ENCODE data around the gene CBFA2T2. TPM values are rescaled to one million over a fixed set of nuclear protein-coding genes. Genes with fewer than 3 reads are reported as not detected.

The CBFA2T2 gene
- total RNA-seq, 1 experiment from 2014 or later: 20.0 TPM

DNA sequence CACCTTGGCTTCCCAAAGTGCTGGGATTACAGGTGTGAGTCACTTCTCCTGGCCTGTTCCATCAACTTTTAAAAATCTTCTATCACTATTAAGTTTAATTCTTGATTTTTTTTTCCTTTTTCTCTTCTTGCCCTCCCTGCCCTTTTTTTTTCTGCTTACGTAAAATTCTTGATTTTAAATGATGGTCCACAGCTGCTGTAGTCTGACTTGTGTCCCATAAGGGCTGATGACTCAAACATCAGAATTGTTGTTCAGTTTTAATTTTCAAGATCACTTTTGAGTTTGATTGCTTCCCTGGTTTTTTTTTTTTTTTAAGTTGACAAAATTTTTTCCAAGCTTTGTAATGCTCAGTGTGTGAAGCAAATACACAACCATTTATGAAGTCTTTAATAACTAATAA lies 61.9 kb downstream of the CBFA2T2 start:
- H3K4me2 ChIP-seq: no peak overlapping the region

DNA sequence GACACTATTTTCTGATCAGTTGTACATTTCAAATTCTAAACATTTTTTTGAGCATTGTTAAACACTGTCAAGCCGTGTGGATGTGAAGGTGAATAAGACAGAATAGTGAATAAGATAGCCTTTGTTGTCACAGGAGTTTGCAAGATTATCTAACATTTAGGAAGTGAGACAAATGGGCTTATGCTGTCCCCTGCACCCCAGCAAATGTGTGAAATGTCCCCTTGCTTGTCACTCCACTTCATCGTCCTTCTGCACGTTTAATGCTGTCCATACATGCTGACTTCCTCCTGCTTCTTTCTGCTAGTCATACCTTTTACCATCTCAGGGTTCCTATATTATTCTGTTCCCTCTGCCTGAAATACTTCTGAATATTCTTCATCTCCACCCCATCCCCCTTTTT lies 62.6 kb downstream of the CBFA2T2 start:
- ChIA-PET CTCF (interaction anchor here (0.6 kb wide), 1 partner anchor 393 kb away, joined by 4 read pairs; no protein-coding TSS in a partner anchor), POLR2A (ENCODE audit: unreplicated experiment) (interaction anchor here (0.6 kb wide), 1 partner anchor 62 kb away, joined by 8 read pairs; the partner anchor contains the start of gene CBFA2T2)
- no TSS peak for BruUV-seq (replicated peaks)
- Histone ChIP-seq H3K9me3 (ENCODE audit: insufficient read depth, low read depth) (no peaks in the 10 kb centered on the region), H3K79me2 (ENCODE audit: low read depth) (no peaks in the 10 kb centered on the region), H3F3A (ENCODE audit: insufficient read depth, low read depth) (0 out of 2 replicates have a peak, but pooled peaks cover 12% of the 10 kb centered on the region), H4K20me1 (ENCODE audit: insufficient read depth) (no peaks in the 10 kb centered on the region), H3K4me3 (no peak overlapping the region), H3K27me3 (ENCODE audit: insufficient read depth, low read depth) (no peaks in the 10 kb centered on the region), H3K27ac (no peak overlapping the region), H3K4me1 (replicated peaks; ENCODE audit: insufficient read depth) (peaks cover 13% of the 10 kb centered on the region), H3K9me2 (ENCODE audit: insufficient read depth) (no peaks in the 10 kb centered on the region), H2AFZ (no peak overlapping the region), H3K4me2 (no peak overlapping the region), H3K36me3 (ENCODE audit: low read depth) (no peaks in the 10 kb centered on the region)
- TF ChIP-seq, protein P1, sequence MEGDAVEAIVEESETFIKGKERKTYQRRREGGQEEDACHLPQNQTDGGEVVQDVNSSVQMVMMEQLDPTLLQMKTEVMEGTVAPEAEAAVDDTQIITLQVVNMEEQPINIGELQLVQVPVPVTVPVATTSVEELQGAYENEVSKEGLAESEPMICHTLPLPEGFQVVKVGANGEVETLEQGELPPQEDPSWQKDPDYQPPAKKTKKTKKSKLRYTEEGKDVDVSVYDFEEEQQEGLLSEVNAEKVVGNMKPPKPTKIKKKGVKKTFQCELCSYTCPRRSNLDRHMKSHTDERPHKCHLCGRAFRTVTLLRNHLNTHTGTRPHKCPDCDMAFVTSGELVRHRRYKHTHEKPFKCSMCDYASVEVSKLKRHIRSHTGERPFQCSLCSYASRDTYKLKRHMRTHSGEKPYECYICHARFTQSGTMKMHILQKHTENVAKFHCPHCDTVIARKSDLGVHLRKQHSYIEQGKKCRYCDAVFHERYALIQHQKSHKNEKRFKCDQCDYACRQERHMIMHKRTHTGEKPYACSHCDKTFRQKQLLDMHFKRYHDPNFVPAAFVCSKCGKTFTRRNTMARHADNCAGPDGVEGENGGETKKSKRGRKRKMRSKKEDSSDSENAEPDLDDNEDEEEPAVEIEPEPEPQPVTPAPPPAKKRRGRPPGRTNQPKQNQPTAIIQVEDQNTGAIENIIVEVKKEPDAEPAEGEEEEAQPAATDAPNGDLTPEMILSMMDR (conservative IDR thresholded peaks at IDR 0.05): no peak
- no peak for DNase-seq
- intact Hi-C loops (cut with micrococcal nuclease; ENCODE audit: unreplicated experiment): no loop called here

More for the DNA sequence above, 61.9 kb downstream of the CBFA2T2 start:
- no TSS peak for BruUV-seq (replicated peaks)
- Histone ChIP-seq H3K9me2 (ENCODE audit: insufficient read depth) (no peaks in the 10 kb centered on the region), H3K4me1 (replicated peaks; ENCODE audit: insufficient read depth) (peaks cover 13% of the 10 kb centered on the region), H3K4me3 (no peak overlapping the region), H3F3A (ENCODE audit: insufficient read depth, low read depth) (0 out of 2 replicates have a peak, but pooled peaks cover 12% of the 10 kb centered on the region), H3K27ac (no peak overlapping the region), H3K36me3 (ENCODE audit: low read depth) (no peaks in the 10 kb centered on the region), H2AFZ (no peak overlapping the region), H3K27me3 (ENCODE audit: insufficient read depth, low read depth) (no peaks in the 10 kb centered on the region), H4K20me1 (ENCODE audit: insufficient read depth) (no peaks in the 10 kb centered on the region), H3K79me2 (ENCODE audit: low read depth) (no peaks in the 10 kb centered on the region), H3K9me3 (ENCODE audit: insufficient read depth, low read depth) (no peaks in the 10 kb centered on the region)
- ChIA-PET CTCF (no interaction called here), POLR2A (ENCODE audit: unreplicated experiment) (no interaction called here)
- TF ChIP-seq EZH2 (IDR thresholded peaks at IDR 0.05; ENCODE audit: low read depth): no peak
- TF ChIP-seq, protein P1 (conservative IDR thresholded peaks at IDR 0.05): no peak
- intact Hi-C loops (cut with micrococcal nuclease; ENCODE audit: unreplicated experiment): no loop called here
- no peak for DNase-seq

DNA sequence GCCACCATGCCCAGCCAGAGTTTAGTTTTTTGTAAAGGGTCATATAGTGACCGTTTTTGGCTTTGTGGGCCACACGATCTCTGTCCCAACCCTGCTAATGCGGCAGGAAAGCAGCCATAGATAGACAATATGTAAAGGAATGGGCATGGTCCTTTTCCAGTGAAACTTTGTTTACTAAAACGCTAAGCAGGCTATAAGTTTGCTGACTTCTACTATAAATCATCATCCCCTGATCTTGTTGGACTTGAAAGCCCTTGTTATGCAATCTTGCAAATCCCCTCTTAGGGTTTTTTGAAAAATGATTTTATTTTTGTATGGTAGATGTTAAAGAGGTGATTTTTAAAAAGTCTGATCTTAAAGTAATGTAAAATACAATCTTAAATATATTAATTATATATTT lies 63.6 kb downstream of the CBFA2T2 start:
- no peaks in the 10 kb centered on the region for H3K79me2 ChIP-seq (ENCODE audit: low read depth)

More for the DNA sequence above, 63.6 kb downstream of the CBFA2T2 start:
- H3F3A ChIP-seq (ENCODE audit: insufficient read depth, low read depth): 0 out of 2 replicates have a peak, but pooled peaks cover 12% of the 10 kb centered on the region
- intact Hi-C loops (cut with micrococcal nuclease; ENCODE audit: unreplicated experiment): no loop called here
- H3K36me3 ChIP-seq (ENCODE audit: low read depth): no peaks in the 10 kb centered on the region
- BruUV-seq (replicated peaks): no TSS peak
- H3K9me3 ChIP-seq (ENCODE audit: insufficient read depth, low read depth): no peaks in the 10 kb centered on the region
- no peaks in the 10 kb centered on the region for H4K20me1 ChIP-seq (ENCODE audit: insufficient read depth)
- H3K4me3 ChIP-seq: no peak overlapping the region
- TF ChIP-seq EZH2 (IDR thresholded peaks at IDR 0.05; ENCODE audit: low read depth): no peak
- TF ChIP-seq, protein P1 (conservative IDR thresholded peaks at IDR 0.05): no peak
- ChIA-PET POLR2A (ENCODE audit: unreplicated experiment) (no interaction called here), CTCF (no interaction called here)
- no peak overlapping the region for H3K27ac ChIP-seq
- H3K4me1 ChIP-seq (replicated peaks; ENCODE audit: insufficient read depth): peaks cover 13% of the 10 kb centered on the region
- no peaks in the 10 kb centered on the region for H3K9me2 ChIP-seq (ENCODE audit: insufficient read depth)
- H3K27me3 ChIP-seq (ENCODE audit: insufficient read depth, low read depth): no peaks in the 10 kb centered on the region
- H2AFZ ChIP-seq: no peak overlapping the region
- no peak for DNase-seq
- no peak overlapping the region for H3K4me2 ChIP-seq
